GM18519 (cell line): ENCODE data around the gene NCS1.
"Not testable (repeated sequence)": the region's sequence is repeated elsewhere in the genome, so short reads cannot be mapped to it uniquely, and the experiment has no call there.

Experiments used
- ATAC-seq: cut with Tn5 transposase; IDR thresholded peaks from one replicate; pipeline ENCODE4 v1.9.1; 2021; ENCODE audit warnings: mild to moderate bottlenecking, moderate library complexity; ENCODE audit not compliant: unreplicated experiment, low FRiP score

NCS1 gene

GRCh38 chr9:130259044-130259443, 86.8 kb downstream of the NCS1 start:
- ATAC-seq, result no peak

DNA sequence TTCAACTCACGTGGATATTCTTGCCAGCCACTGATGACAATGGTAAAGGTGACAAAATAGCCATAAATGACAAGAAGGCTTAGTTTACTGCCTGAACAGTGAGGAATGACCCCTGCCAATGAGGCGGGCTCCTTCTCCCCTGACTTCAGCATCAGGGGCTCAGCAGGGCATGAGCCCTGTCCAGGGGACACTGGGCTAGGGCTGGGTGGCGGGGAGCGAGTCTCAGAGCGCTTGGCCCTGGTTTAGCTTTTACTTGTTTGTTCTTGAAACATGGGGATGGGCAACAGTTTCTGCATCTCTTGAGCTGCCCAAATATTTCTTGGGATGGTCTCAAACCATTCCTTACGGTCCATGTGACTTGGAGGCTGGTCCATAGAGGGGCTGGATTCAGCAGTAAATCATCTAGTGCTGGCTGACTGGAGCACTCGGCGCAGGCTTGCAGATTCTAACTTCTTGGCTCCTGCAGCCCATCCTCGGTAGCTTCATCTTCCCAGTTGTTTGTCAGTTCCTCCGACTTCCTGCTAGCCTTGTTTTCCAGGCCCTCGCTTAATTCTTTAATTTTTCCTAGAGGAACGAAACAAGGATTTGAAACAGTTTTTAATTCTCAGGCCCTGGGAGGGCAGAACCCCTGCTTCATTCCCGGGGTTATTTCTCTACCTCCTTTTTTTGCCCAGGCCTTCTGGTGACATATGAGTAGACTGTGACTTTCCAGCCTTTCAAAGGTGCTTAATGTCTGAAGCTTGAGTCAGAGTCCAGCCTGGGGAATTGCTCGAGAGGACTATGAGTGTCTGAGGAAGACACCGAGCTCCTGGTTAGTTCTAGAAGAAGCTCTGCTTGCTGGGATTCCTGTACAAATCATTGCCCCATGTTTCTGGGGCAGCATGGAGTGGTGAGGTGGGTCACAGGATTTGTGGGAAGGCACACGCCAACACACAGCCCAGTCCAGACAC, 88.9 kb downstream of the NCS1 start:
- no peak for ATAC-seq

DNA sequence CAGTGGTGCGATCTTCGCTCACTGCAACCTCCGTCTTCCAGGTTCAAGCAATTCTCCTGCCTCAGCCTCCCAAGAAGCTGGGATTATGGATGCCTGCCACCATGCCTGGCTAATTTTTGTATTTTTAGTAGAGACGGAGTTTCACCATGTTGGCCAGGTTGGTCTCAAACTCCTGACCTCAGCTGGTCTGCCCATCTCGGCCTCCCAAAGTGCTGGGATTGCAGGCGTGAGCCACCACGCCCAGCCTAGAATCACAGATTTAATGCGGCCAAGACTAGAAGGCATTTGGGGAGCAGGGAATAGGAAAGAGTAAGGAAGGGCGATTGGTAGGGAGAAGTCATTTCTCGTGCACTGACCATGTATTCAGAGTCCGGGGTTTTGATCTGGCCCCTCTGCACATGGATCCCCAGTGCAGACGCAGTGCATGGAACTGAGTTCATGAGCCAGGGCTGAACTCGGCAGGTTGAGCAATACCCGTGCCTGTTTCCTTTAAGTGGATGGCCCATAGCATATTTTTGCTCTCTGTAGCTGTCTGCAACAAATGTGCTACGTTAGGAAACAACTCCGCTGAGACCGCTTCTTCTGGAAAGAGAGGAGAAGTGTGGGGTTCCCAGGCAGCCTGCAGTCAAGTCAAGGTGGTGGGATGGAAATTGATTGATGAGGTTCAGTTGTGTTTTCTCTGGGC, 90.0 kb downstream of the NCS1 start:
- no peak for ATAC-seq

GRCh38 chr9:130262771-130263170, 90.6 kb downstream of the NCS1 start:
- no peak for ATAC-seq

DNA sequence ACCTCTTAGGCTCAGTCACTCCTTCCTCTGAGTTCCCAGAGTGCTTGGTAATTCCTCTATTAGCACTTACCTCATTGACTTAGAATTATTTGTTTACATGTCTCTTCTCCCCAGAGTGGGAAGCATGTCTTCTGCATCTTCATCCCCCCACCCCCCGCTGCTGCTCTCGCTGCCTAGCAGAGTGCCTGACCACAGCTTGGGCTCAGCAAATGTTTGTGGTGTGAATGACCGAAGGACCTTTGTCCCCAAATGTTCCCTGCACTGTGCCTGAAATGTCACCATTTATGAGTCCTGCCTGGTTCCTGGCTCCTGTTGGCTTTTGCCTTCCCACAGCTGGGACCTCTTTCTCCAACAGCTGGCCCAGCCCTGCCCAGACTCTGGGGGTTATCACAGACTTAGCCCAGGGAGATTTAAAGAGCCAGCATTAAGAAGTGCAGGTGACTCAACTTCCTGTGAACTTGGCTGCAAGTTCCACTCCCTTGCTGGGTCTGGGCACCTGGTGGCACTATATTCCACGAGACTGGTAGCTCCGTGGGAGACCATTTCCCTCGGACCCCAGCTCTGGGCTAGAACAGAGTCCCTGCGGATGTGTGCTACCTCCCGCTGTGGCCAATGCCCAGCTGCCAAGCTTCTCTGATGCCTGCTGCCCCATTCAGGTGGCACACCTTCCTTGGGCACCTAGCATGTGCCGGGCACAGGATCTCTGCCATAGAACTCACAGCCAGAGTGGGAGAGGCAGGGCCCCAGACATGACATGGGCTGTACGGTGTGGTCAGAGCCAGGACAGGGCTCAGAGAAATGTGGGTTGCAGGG, 91.6 kb downstream of the NCS1 start:
- ATAC-seq, result no peak

GRCh38 chr9:130264414-130265350, 92.5 kb downstream of the NCS1 start:
- ATAC-seq, result no peak

GRCh38 chr9:130265431-130266235, 93.4 kb downstream of the NCS1 start, which contains the start of gene HMCN2:
Gene HMCN2, plus strand, starts transcription at chr9:130265760. Its CDS starts 119 bp downstream, at chr9:130265879.
- no peak for ATAC-seq

GRCh38 chr9:130266236-130267098, 94.3 kb downstream of the NCS1 start:
- ATAC-seq, result no peak

- ATAC-seq, result no peak
Measured at GRCh38 chr9:130267930-130268329, 95.7 kb downstream of the NCS1 start.

DNA sequence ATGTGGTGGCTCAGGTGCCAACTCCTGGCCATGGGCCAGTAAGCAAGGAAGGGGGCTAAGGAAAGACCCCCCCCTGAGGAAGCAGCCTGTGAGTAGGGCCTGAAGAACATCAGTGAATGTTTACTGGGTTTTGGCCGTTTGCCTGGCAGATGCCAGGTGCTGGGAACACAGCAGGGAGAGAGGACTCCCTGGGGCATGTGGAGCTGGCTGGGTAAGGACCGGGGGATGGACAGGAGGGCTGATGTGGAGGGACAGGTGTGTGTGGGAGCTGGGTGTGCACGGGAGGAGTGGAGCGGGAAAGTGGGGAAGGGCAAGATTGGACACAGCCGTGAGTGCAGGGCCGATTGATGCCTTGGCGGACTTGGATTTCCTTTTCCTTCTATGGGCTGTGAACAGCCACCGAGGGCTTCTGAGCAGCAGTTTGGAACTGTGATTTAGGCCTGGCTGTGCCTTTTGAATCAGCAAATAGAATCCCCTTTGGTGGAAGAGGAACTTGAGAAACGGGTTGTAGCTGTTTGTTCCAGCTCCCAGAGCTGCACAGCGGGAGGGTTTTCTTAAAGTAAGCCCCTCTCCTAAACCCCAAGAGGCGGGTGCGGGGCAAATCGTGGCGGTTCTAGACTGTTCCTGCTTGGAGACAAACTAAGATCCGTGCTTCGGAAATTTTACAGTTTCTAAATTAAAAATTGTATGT, 96.5 kb downstream of the NCS1 start:
- ATAC-seq, result no peak

DNA sequence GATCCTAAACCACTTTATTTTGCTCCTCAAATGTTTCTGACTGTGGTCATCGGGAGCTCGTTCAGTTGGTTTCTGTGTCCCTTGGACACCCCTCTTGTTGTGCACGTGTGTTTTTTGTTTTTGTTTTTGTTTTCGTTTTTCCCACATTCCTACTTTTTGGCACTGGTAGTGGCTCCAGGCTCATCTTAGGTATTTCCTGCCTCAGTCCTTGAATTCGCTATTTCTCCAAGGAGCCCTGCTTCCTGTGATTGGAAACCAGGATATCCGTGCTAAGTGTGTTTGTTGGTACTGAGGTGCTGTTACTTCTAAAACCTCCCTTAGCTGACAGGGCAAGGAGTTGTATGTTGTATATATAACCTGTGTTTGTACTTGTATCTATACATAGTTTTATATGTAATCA, 99.3 kb downstream of the NCS1 start:
- ATAC-seq, result no peak

GRCh38 chr9:130275156-130275555, 103.0 kb downstream of the NCS1 start:
- no peak for ATAC-seq

DNA sequence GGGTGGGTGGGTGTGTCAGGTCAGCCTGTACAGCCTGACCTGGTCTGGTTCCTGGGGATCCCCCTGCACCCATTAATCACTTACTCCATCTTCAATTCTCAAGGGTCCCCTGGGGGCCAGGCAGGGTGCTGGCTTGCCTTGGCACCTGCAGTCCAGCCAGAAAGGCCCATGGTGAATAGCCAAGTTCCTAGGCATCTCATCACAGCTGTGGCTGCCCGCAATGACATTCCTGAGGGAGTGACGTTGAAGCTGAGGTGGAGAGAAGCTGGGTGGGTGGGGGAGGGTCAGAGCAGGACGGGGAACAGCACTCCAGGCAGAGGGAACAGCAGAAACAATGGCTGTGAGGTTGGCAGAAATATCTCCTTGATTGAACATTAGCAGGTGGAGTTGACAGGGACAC, 103.9 kb downstream of the NCS1 start:
- no peak for ATAC-seq

DNA sequence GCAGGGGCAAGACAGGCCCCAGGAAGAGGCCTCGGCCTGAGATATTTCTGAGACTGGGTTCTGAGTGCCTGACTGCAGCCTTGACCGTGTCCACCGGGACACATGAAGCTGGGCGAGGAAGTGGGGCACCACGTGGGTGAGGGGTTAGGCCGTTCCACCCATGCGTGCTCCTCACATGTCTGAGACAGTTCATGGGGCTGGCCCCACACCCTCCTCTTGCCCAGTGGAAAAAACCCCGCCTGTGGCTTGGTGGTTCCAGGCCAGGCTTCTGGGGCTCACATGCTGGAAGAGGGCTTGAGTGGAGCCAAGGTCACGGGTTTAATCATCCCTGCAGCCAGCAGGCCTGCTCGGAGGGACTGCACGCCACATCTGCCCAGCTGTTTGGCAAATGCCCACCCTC, 104.8 kb downstream of the NCS1 start:
- ATAC-seq, result no peak

DNA sequence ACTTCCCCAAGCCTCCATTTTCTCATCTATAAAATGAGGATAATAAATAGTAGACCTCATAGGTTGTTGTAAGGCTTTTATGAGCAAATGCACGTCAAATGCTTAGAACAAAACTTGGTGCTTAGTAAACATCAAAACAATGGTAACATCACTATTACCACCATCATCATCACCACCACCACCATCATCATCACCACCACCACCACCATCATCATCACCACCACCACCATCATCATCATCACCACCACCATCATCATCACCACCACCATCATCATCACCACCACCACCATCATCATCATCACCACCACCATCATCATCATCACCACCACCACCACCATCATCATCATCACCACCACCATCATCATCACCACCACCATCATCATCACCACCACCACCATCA, 105.3 kb downstream of the NCS1 start:
- ATAC-seq, result not testable (repeated sequence)

DNA sequence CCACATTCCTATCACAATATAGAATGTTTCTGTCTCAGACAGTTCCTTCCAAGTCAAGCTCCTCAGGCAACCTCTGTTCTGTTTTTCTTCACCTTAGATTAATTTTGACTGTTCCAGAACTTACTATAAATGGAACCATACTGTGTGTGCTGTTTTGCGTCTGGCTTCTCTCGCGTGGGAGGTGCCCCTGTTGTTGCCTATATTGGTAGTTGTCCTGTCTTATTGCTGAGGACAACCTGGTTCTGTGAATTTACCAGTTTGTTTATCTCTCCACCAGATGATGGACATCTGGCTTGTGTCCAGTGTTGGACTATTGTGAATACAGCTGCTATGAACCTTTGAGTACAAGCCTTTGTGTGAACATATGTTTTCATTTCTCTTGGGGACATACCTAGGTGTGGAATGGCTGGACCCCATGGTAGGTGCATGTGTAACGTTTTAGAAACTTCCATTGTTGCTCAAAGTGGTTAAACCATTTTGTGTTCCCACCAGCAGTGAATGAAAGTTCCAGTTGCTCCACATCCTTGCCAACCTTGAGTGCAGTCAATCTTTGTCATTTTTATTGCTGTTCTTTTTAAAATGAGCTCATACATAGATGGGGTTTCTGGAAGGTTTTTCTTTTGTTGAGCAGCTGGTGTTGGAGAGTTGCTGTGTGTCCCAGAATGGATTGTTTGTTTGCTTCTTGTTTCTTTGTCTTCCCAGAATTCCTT, 111.5 kb downstream of the NCS1 start:
- no peak for ATAC-seq

DNA sequence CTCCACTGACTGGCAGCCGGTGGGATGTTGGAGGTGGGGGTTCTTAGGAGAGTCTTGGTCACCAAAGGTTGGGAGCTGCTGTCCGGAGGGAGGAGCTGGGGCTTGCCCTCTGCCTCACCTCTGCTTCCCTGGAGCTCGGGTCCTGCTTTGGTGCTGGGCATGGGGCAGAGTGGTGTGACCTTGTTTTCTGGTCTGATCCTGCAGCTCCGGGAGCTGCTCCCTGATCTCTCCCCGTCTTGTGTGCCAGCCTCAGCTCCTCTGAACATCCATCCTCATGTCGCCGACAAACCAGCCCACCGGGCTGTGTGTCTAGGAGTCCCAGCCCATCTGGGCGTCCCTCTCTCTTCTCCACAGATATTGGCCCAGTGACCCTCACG, 112.0 kb downstream of the NCS1 start:
- ATAC-seq, result no peak
